Esophagus squamous epithelium (tissue), 5 donors: ENCODE measurements around the gene CEBPE. TPM values are rescaled to one million over a fixed set of nuclear protein-coding genes. Genes with fewer than 3 reads are reported as not detected.
A peak's percentile ranks its signal among the peaks of the same experiment; 100 is the strongest.

Experiments
- DNase-seq: peaks from one replicate; lab custom pipeline; 2025; lab: John Stamatoyannopoulos, UW
- H3K27ac ChIP-seq, 4 donors: fragments of 200-600 bp; sonication (generic); one replicate each; pipeline ENCODE4 v1.5.1; 2016 to 2019; ENCODE audit warnings: mild to moderate bottlenecking in 1 of 4
- H3K27me3 ChIP-seq, 4 donors: fragments of 200-600 bp; sonication (generic); 1 replicate in 3 of 4; 2 replicates in 1 of 4; pipeline versions ENCODE4 v1.5.1 to v1.6.0; 2017 to 2021; ENCODE audit warnings: antibody characterized with exemption in 1 of 4
- H3K36me3 ChIP-seq, 3 donors: fragments of 200-600 bp; sonication (generic); one replicate each; pipeline ENCODE4 v1.5.1; 2016 to 2019
- H3K4me1 ChIP-seq, 3 donors: fragments of 200-600 bp; sonication (generic); one replicate each; pipeline ENCODE4 v1.5.1; 2017 to 2019
- H3K4me3 ChIP-seq, 4 donors: fragments of 200-600 bp; sonication (generic); 1 replicate in 3 of 4; 2 replicates in 1 of 4; pipeline ENCODE4 v1.5.1; 2016 to 2019; ENCODE audit warnings: mild to moderate bottlenecking in 2 of 4, moderate library complexity in 1 of 4
- H3K9me3 ChIP-seq, 3 donors: fragments of 200-600 bp; sonication (generic); one replicate each; pipeline ENCODE4 v1.5.1; 2016 to 2019
- POLR2A ChIP-seq, 4 donors: fragments of 450-650 bp; IDR thresholded peaks; one replicate each; pipeline ENCODE4 v1.6.1; 2017; ENCODE audit warnings: antibody characterized with exemption in 4 of 4, mild to moderate bottlenecking in 4 of 4, moderate library complexity in 3 of 4
- WGBS, 2 donors: methylation state at CpG; one replicate each; pipeline ENCODE4 v1.1.5; 2018; 5-methylcytosine and 5-hydroxymethylcytosine counted together
- intact Hi-C: fragments of 100-400 bp; cut with DNase I; formaldehyde crosslinking; loops from one replicate; pipeline ENCODE4 v1.15.0; 2022
- total RNA-seq, 4 donors: library from RNA; depleted of rRNA; stranded (reverse); fragments of >200 nt; gene quantifications; one replicate each; pipeline ENCODE4 v1.1.0, GENCODE V29; 2016
- TF ChIP-seq, protein P1 (sequence below), 6 experiments: fragments of 450-650 bp in 4 of 6; fragments of 200-600 bp in 2 of 6; sonication (generic) in 2 of 6; IDR thresholded peaks; one replicate each; pipeline ENCODE4 v1.5.1; 2016 to 2019; ENCODE audit warnings: antibody characterized with exemption in 6 of 6, mild to moderate bottlenecking in 4 of 6, moderate library complexity in 4 of 6
- donor health status: DM: yes; HTN: yes; CAD: no.

CEBPE gene
- total RNA-seq, 4 donors from 2014 or later = not detected

GRCh38 chr14:23164250-23164649 lies 45.2 kb upstream of the CEBPE start:
- intact Hi-C loops = no loop called here
- DNase-seq = no peak
- Histone ChIP-seq H3K27ac (no peak overlapping the region), H3K4me3 (no peak overlapping the region), H3K27me3 (no peaks in the 10 kb centered on the region), H3K36me3 (peaks cover 0 to 45% (median 0%) of the 10 kb centered on the region in 3 donors), H3K4me1 (peaks cover 6 to 37% (median 17%) of the 10 kb centered on the region in 3 donors), H3K9me3 (no peaks in the 10 kb centered on the region)
- no peak for TF ChIP-seq POLR2A (IDR thresholded peaks at IDR 0.05)
- TF ChIP-seq, protein P1, sequence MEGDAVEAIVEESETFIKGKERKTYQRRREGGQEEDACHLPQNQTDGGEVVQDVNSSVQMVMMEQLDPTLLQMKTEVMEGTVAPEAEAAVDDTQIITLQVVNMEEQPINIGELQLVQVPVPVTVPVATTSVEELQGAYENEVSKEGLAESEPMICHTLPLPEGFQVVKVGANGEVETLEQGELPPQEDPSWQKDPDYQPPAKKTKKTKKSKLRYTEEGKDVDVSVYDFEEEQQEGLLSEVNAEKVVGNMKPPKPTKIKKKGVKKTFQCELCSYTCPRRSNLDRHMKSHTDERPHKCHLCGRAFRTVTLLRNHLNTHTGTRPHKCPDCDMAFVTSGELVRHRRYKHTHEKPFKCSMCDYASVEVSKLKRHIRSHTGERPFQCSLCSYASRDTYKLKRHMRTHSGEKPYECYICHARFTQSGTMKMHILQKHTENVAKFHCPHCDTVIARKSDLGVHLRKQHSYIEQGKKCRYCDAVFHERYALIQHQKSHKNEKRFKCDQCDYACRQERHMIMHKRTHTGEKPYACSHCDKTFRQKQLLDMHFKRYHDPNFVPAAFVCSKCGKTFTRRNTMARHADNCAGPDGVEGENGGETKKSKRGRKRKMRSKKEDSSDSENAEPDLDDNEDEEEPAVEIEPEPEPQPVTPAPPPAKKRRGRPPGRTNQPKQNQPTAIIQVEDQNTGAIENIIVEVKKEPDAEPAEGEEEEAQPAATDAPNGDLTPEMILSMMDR (IDR thresholded peaks at IDR 0.05) = no peak
- 44 to 59% methylated on average over 2 of the region's 2 CpGs for WGBS, 2 donors

DNA sequence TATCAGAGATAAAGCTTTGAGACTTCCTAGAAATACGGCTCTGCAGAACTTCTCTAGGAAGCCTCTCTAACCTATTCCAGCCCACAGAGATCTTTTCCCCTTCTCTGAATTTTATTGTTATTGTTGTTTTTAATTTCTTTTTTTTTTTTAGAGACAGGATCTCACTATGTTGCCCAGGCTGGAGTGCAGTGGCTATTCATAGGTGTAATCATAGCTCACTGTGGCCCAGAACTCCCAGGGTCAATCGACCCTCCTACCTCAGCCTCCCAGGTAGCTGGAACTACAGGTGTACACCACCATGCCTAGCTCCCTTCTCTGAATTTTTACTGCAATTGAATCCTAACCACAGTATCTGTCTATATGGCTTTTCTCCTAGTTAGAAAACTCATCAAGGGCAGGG lies 44.8 kb upstream of the CEBPE start:
- Histone ChIP-seq H3K27ac (no peak overlapping the region), H3K4me3 (no peak overlapping the region), H3K4me1 (peaks cover 6 to 41% (median 17%) of the 10 kb centered on the region in 3 donors), H3K27me3 (no peaks in the 10 kb centered on the region), H3K9me3 (no peaks in the 10 kb centered on the region), H3K36me3 (peaks cover 0 to 45% (median 0%) of the 10 kb centered on the region in 3 donors)
- WGBS, 2 donors = 88 to 93% methylated on average over 1 to 2 of the region's 2 CpGs
- no peak for TF ChIP-seq POLR2A (IDR thresholded peaks at IDR 0.05)
- TF ChIP-seq, protein P1 (IDR thresholded peaks at IDR 0.05) = no peak
- intact Hi-C loops = no loop called here
- no peak for DNase-seq

- Histone ChIP-seq H3K9me3 (no peaks in the 10 kb centered on the region), H3K27me3 (no peaks in the 10 kb centered on the region), H3K27ac (peak overlapping the region in 1 of 4 donors; percentile 87), H3K4me1 (peaks cover 6 to 47% (median 17%) of the 10 kb centered on the region in 3 donors), H3K4me3 (no peak overlapping the region), H3K36me3 (peaks cover 0 to 45% (median 0%) of the 10 kb centered on the region in 3 donors)
- intact Hi-C loops = no loop called here
- no peak for DNase-seq
- TF ChIP-seq, protein P1 (IDR thresholded peaks at IDR 0.05) = no peak
- no peak for TF ChIP-seq POLR2A (IDR thresholded peaks at IDR 0.05)
- WGBS, 2 donors = 84 to 87% methylated on average over 3 to 4 of the region's 4 CpGs
These were observed 43.7 kb upstream of the CEBPE start for GRCh38 chr14:23162800-23163199.

GRCh38 chr14:23162005-23162404 lies 43.0 kb upstream of the CEBPE start:
- no peaks in the 10 kb centered on the region for H3K9me3 ChIP-seq
- intact Hi-C loops = no loop called here
- WGBS, 2 donors = 80 to 82% methylated on average over 5 of the region's 5 CpGs
- peak overlapping the region in 3 of 4 donors; percentile 82 to 87 (median 87) for H3K27ac ChIP-seq
- no peaks in the 10 kb centered on the region for H3K27me3 ChIP-seq
- no peak overlapping the region for H3K4me3 ChIP-seq
- DNase-seq = no peak
- H3K36me3 ChIP-seq = peaks cover 0 to 45% (median 0%) of the 10 kb centered on the region in 3 donors
- TF ChIP-seq, protein P1 (IDR thresholded peaks at IDR 0.05) = no peak
- TF ChIP-seq POLR2A (IDR thresholded peaks at IDR 0.05) = no peak
- H3K4me1 ChIP-seq = peaks cover 6 to 55% (median 17%) of the 10 kb centered on the region in 3 donors

GRCh38 chr14:23160924-23161522 lies 42.0 kb upstream of the CEBPE start:
- peaks cover 0 to 35% (median 0%) of the 10 kb centered on the region in 3 donors for H3K36me3 ChIP-seq
- H3K27me3 ChIP-seq = no peaks in the 10 kb centered on the region
- peak overlapping the region in 1 of 4 donors; percentile 34 for H3K4me3 ChIP-seq
- peaks cover 6 to 65% (median 17%) of the 10 kb centered on the region in 3 donors for H3K4me1 ChIP-seq
- intact Hi-C loops = no loop called here
- no peaks in the 10 kb centered on the region for H3K9me3 ChIP-seq
- TF ChIP-seq, protein P1 (IDR thresholded peaks at IDR 0.05) = no peak
- TF ChIP-seq POLR2A (IDR thresholded peaks at IDR 0.05) = no peak
- WGBS, 2 donors = 10 to 23% methylated on average over 10 of the region's 11 CpGs
- peak overlapping the region; percentile 82 to 88 (median 87) for H3K27ac ChIP-seq
- DNase-seq = peak; percentile 29
